OCI-LY7 (cell line): ENCODE measurements around the gene TRIP12. TPM values are rescaled to one million over a fixed set of nuclear protein-coding genes. Genes with fewer than 3 reads are reported as not detected.
A peak's percentile ranks its signal among the peaks of the same experiment; 100 is the strongest.

Experiments used
- BruUV-seq: library from RNA; stranded (reverse); fragments of 400-500 nt; replicated peaks from 2 replicates; lab custom pipeline; 2021; lab: Mats Ljungman, UMichigan
- CTCF ChIA-PET: fragments of 300-600 bp; sonication (Branson Sonifier 250); formaldehyde crosslinking; loops from one replicate; lab custom pipeline; 2022; ENCODE audit warnings: antibody characterized with exemption; ENCODE audit not compliant: unreplicated experiment; lab: Charles Lee
- POLR2A ChIA-PET: fragments of 300-600 bp; sonication (Branson Sonifier 250); formaldehyde crosslinking; loops from one replicate; lab custom pipeline; 2022; ENCODE audit warnings: antibody characterized with exemption; lab: Charles Lee
- DNase-seq: peaks from one replicate; pipeline ENCODE4 v3.0.0-alpha.2; 2015; ENCODE audit warnings: low spot score
- H2AFZ ChIP-seq: fragments of 200-600 bp; sonication (generic), shearing (Covaris generic); 2 replicates; pipeline ENCODE4 v1.6.1; 2014; ENCODE audit warnings: mild to moderate bottlenecking, antibody characterized with exemption, low read length, moderate library complexity
- H3K27ac ChIP-seq: fragments of 200-600 bp; sonication (generic); 2 replicates; pipeline ENCODE4 v1.5.1; 2014; ENCODE audit warnings: mixed run types, low read depth, mild to moderate bottlenecking, moderate library complexity, low read length, inconsistent platforms; ENCODE audit not compliant: poor library complexity, severe bottlenecking
- H3K36me3 ChIP-seq: fragments of 200-600 bp; sonication (generic); 2 replicates; pipeline ENCODE4 v1.6.1; 2014; ENCODE audit warnings: mild to moderate bottlenecking, antibody characterized with exemption, low read length, moderate library complexity, mixed read lengths; ENCODE audit not compliant: insufficient read depth
- H3K4me1 ChIP-seq: fragments of 200-600 bp; sonication (generic); 2 replicates; pipeline ENCODE4 v1.5.1; 2014; ENCODE audit warnings: mild to moderate bottlenecking, low read length; ENCODE audit not compliant: insufficient read depth, poor library complexity, severe bottlenecking
- H3K4me2 ChIP-seq: fragments of 200-600 bp; sonication (generic); 2 replicates; pipeline ENCODE4 v1.6.1; 2014; ENCODE audit warnings: mild to moderate bottlenecking, low read length
- H3K4me3 ChIP-seq: fragments of 200-600 bp; sonication (generic); 2 replicates; pipeline ENCODE4 v1.5.1; 2014; ENCODE audit warnings: mild to moderate bottlenecking, low read depth, low read length; ENCODE audit not compliant: poor library complexity, severe bottlenecking
- H3K79me2 ChIP-seq: fragments of 200-600 bp; sonication (generic); 2 replicates; pipeline ENCODE4 v1.6.1; 2016; ENCODE audit warnings: low read depth, mild to moderate bottlenecking, low read length, moderate library complexity, mixed read lengths; ENCODE audit not compliant: insufficient read depth
- H3K9me2 ChIP-seq: fragments of 200-600 bp; sonication (generic); 2 replicates; pipeline ENCODE4 v1.6.1; 2016; ENCODE audit warnings: mild to moderate bottlenecking, low read length, mixed read lengths; ENCODE audit not compliant: insufficient read depth
- H3K9me3 ChIP-seq: fragments of 200-600 bp; sonication (generic); 2 replicates; pipeline ENCODE4 v1.6.1; 2014; ENCODE audit warnings: mild to moderate bottlenecking, mixed run types, low read length, mixed read lengths
- H4K20me1 ChIP-seq: fragments of 200-600 bp; sonication (generic); 2 replicates; pipeline ENCODE4 v1.6.1; 2014; ENCODE audit warnings: mild to moderate bottlenecking, antibody characterized with exemption, low read length, moderate library complexity, mixed read lengths; ENCODE audit not compliant: insufficient read depth
- EZH2phosphoT487 ChIP-seq: fragments of 200-600 bp; sonication (generic); IDR thresholded peaks from 2 replicates; pipeline ENCODE4 v1.6.1; 2018; ENCODE audit warnings: low read depth, borderline replicate concordance, mild to moderate bottlenecking, mixed run types, antibody characterized with exemption, low read length, moderate library complexity, mixed read lengths
- intact Hi-C: fragments of 100-400 bp; cut with micrococcal nuclease; formaldehyde crosslinking; loops from one replicate; pipeline ENCODE4 v1.10.0; 2022; ENCODE audit not compliant: unreplicated experiment
- small RNA-seq: library from RNA; depleted of rRNA; stranded (forward); fragments of <200 nt; gene quantifications from one replicate; pipeline ENCODE3, GENCODE V24; 2014
- total RNA-seq, 2 experiments: library from RNA; depleted of rRNA in 1 of 2; stranded (reverse); fragments of >200 nt in 1 of 2; shearing (Covaris generic) in 1 of 2; gene quantifications; 2 replicates each; pipeline ENCODE4 v1.2.3, GENCODE V29; 2014 to 2022
- TF ChIP-seq, protein P1 (sequence below): fragments of 200-600 bp; sonication (generic); conservative IDR thresholded peaks from 2 replicates; pipeline ENCODE4 v1.5.1; 2014; ENCODE audit warnings: mild to moderate bottlenecking, antibody characterized with exemption, low read length, moderate library complexity, mixed read lengths

The TRIP12 gene
- total RNA-seq, 2 experiments from 2014 or later = 80.0 to 185 TPM

DNA sequence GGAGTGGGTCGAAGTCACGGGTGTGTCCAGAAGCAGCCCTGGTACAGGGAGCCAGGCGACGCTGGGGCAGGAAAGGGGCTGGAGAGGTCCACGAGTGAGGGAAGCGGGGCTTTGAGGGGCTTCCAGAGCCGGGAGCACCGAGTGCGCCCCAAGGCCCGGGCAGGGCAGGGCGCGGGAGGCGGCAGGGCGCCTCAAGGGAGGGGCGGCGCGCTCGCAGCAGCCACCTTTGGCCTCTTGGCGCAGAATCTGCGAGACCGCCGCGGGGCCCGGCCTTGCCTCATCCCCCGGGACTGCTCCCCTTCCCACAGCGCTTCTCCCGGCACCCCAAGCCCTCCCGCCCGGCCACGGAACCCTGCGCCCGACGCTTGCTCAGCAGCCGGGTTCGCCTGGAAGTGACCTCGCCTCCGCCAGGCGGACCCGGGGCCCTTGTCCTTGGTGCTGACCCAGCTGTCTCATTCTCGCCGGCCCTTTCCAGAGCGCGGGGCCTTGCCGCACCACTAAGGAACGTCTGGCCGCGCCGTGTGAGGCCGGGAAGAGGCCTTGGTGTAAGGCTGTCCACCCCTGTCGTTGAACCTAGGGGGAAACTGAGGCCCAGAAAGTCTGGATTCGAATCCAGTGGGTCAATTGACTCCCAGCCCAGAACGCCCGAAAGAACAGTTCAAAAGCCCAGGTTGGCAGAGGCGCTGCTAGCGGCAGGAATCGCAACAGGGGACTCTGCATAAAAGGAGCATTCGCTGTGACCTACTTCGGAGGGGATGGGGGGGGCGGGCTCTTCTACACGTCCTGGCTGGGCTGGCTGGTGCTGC, 206.9 kb downstream of the TRIP12 start:
- H3K9me3 ChIP-seq = no peaks in the 10 kb centered on the region
- no peak for DNase-seq
- ChIA-PET POLR2A (no interaction called here), CTCF (no interaction called here)
- H3K36me3 ChIP-seq = no peaks in the 10 kb centered on the region
- no peak overlapping the region for H3K27ac ChIP-seq
- H3K4me3 ChIP-seq = no peak overlapping the region
- no peak overlapping the region for H2AFZ ChIP-seq
- H3K4me1 ChIP-seq = no peaks in the 10 kb centered on the region
- no peaks in the 10 kb centered on the region for H4K20me1 ChIP-seq
- no peaks in the 10 kb centered on the region for H3K79me2 ChIP-seq
- intact Hi-C loops = loop anchor here (5.0 kb wide), 1 partner anchor 283 kb away; no protein-coding TSS in a partner anchor
- TF ChIP-seq, protein P1, sequence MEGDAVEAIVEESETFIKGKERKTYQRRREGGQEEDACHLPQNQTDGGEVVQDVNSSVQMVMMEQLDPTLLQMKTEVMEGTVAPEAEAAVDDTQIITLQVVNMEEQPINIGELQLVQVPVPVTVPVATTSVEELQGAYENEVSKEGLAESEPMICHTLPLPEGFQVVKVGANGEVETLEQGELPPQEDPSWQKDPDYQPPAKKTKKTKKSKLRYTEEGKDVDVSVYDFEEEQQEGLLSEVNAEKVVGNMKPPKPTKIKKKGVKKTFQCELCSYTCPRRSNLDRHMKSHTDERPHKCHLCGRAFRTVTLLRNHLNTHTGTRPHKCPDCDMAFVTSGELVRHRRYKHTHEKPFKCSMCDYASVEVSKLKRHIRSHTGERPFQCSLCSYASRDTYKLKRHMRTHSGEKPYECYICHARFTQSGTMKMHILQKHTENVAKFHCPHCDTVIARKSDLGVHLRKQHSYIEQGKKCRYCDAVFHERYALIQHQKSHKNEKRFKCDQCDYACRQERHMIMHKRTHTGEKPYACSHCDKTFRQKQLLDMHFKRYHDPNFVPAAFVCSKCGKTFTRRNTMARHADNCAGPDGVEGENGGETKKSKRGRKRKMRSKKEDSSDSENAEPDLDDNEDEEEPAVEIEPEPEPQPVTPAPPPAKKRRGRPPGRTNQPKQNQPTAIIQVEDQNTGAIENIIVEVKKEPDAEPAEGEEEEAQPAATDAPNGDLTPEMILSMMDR = no peak
- no peak for TF ChIP-seq EZH2phosphoT487
- H3K9me2 ChIP-seq = no peaks in the 10 kb centered on the region
- H3K4me2 ChIP-seq = peak overlapping the region; percentile 48; the same call in 1 of the 2 replicates
- BruUV-seq = no TSS peak

GRCh38 chr2:229714080-229714735, 207.6 kb downstream of the TRIP12 start, which contains the start of gene DNER:
Gene DNER, minus strand, starts transcription at chr2:229714555. Its CDS starts 132 bp downstream, at chr2:229714423.
- no peaks in the 10 kb centered on the region for H3K9me2 ChIP-seq
- H3K4me2 ChIP-seq = peak within 1 kb of the TSS; percentile 48; the same call in 1 of the 2 replicates
- no peaks in the 10 kb centered on the region for H3K36me3 ChIP-seq
- no peak within 1 kb of the TSS for H3K27ac ChIP-seq
- TF ChIP-seq EZH2phosphoT487 = no peak
- TF ChIP-seq, protein P1 = no peak
- intact Hi-C loops = no loop called here
- BruUV-seq = no TSS peak
- no peaks in the 10 kb centered on the region for H3K79me2 ChIP-seq
- ChIA-PET CTCF (no interaction called here), POLR2A (no interaction called here)
- no peak within 1 kb of the TSS for H2AFZ ChIP-seq
- no peaks in the 10 kb centered on the region for H3K9me3 ChIP-seq
- no peaks in the 10 kb centered on the region for H3K4me1 ChIP-seq
- no peaks in the 10 kb centered on the region for H4K20me1 ChIP-seq
- H3K4me3 ChIP-seq = no peak within 1 kb of the TSS
- DNase-seq = peak; percentile 11

Small RNA genes lying within 50 kb of the gene (small RNA-seq; reads per million reads assigned to genes)
- not detected for gene RNU6-613P
- gene RNU6-964P = not detected

Other genes with a start within 250 kb of the TRIP12 start
- not detected in 2 replicates for gene DNER, start 207.5 kb downstream of the TRIP12 start, total RNA-seq (2014; rRNA removed; shearing (Covaris generic))
- gene DNER, start 207.5 kb downstream of the TRIP12 start, total RNA-seq (2022) = not detected in 2 replicates
- gene FBXO36, start 494 bp upstream of the TRIP12 start, total RNA-seq (2014; rRNA removed; shearing (Covaris generic)) = 1.6 and 2.5 TPM in 2 replicates
- gene FBXO36, start 494 bp upstream of the TRIP12 start, total RNA-seq (2022) = 2.6 and 2.9 TPM in 2 replicates
- not detected in 2 replicates for gene SLC16A14, start 146.9 kb upstream of the TRIP12 start, total RNA-seq (2014; rRNA removed; shearing (Covaris generic))
- not detected in 2 replicates for gene SLC16A14, start 146.9 kb upstream of the TRIP12 start, total RNA-seq (2022)